AG04450 (cell line): ENCODE results near the gene ENOX1. TPM values are rescaled to one million over a fixed set of nuclear protein-coding genes. Genes with fewer than 3 reads are reported as not detected.
"Not testable (repeated sequence)": the region's sequence is repeated elsewhere in the genome, so short reads cannot be mapped to it uniquely, and the experiment has no call there.

Source experiments
- CTCF ChIA-PET: fragments of 300-600, 350-600 bp; formaldehyde crosslinking; extraction: SDS; loops from one replicate; lab custom pipeline; 2022; ENCODE audit warnings: antibody characterized with exemption, inconsistent platforms; lab: Charles Lee
- POLR2A ChIA-PET: fragments of 350-600 bp; formaldehyde crosslinking; extraction: SDS; loops from one replicate; lab custom pipeline; 2021; ENCODE audit warnings: antibody characterized with exemption, inconsistent platforms; lab: Yijun Ruan, JAX
- DNase-seq: peaks from one replicate; pipeline ENCODE4 v3.0.0-alpha.2; 2011; ENCODE audit warnings: low read depth, low spot score
- H3K27ac ChIP-seq: one replicate; pipeline ENCODE4 v1.5.1; 2012; ENCODE audit warnings: low read depth, low read length, control low read depth
- H3K27me3 ChIP-seq: one replicate; pipeline ENCODE4 v1.6.0; 2012; ENCODE audit warnings: low read length; ENCODE audit not compliant: control insufficient read depth, insufficient read depth
- H3K4me3 ChIP-seq: 2 replicates; pipeline ENCODE4 v1.5.1; 2011; ENCODE audit warnings: mild to moderate bottlenecking, low read depth, low read length, control low read depth
- H3K9me3 ChIP-seq: 2 replicates; pipeline ENCODE4 v1.5.1; 2012; ENCODE audit warnings: low read length; ENCODE audit not compliant: control insufficient read depth, insufficient read depth
- CTCF ChIP-seq: IDR thresholded peaks from 2 replicates; pipeline ENCODE4 v1.5.1; 2011; ENCODE audit warnings: low read depth, low read length, control low read depth, inconsistent platforms
- polyA minus RNA-seq: library from RNA; depleted of rRNA, polyadenylated mRNA; stranded (reverse); fragments of >200 nt; gene quantifications from 2 replicates; pipeline ENCODE4 v1.2.3, GENCODE V29; 2011; rRNA and poly(A)+ RNA removed
- polyA plus RNA-seq: library from polyadenylated mRNA; depleted of rRNA; stranded (reverse); fragments of >200 nt; gene quantifications from 2 replicates; pipeline ENCODE4 v1.2.3, GENCODE V29; 2011; rRNA removed

The ENOX1 gene
- polyA plus RNA-seq (3.3 and 3.9 TPM in 2 replicates), polyA minus RNA-seq (3.1 and 3.5 TPM in 2 replicates)

- Histone ChIP-seq H3K4me3 (peak within 1 kb of the TSS; percentile 72), H3K27ac (no peak within 1 kb of the TSS), H3K27me3 (no peaks in the 10 kb centered on the region), H3K9me3 (no peaks in the 10 kb centered on the region)
- POLR2A ChIA-PET: no interaction called here
- TF ChIP-seq CTCF: 0 out of 2 replicates have a peak, but pooled peaks have one; percentile 17
- CTCF ChIA-PET: interaction anchor here (0.6 kb wide), 1 partner anchor 45 kb away, joined by 3 read pairs; no protein-coding TSS in a partner anchor
- DNase-seq: peak; percentile 49
These were observed at the start of gene ENOX1 for GRCh38 chr13:43786766-43787517. ENOX1 (minus strand) TSS chr13:43786972.

- Histone ChIP-seq H3K4me3 (no peak overlapping the region), H3K27ac (no peak overlapping the region), H3K27me3 (no peaks in the 10 kb centered on the region), H3K9me3 (no peaks in the 10 kb centered on the region)
- no peak for TF ChIP-seq CTCF
- no peak for DNase-seq
- ChIA-PET CTCF (no interaction called here), POLR2A (no interaction called here)
These were observed 48.9 kb upstream of the ENOX1 start for GRCh38 chr13:43835701-43836100.

- no peak for DNase-seq
- Histone ChIP-seq H3K4me3 (no peak overlapping the region), H3K27me3 (no peaks in the 10 kb centered on the region), H3K27ac (no peak overlapping the region), H3K9me3 (no peaks in the 10 kb centered on the region)
- ChIA-PET POLR2A (no interaction called here), CTCF (interaction anchor here (1.5 kb wide), 1 partner anchor 43 kb away, joined by 4 read pairs; no protein-coding TSS in a partner anchor)
- TF ChIP-seq CTCF: no peak
These were observed 44.3 kb upstream of the ENOX1 start for GRCh38 chr13:43831088-43831487.

GRCh38 chr13:43830497-43830881 lies 43.7 kb upstream of the ENOX1 start:
- peak overlapping the region; percentile 77 for H3K27ac ChIP-seq
- TF ChIP-seq CTCF: no peak
- POLR2A ChIA-PET: no interaction called here

GRCh38 chr13:43824656-43825055 lies 37.9 kb upstream of the ENOX1 start:
- DNase-seq, CTCF ChIA-PET, H3K27me3 ChIP-seq, H3K9me3 ChIP-seq, POLR2A ChIA-PET, H3K4me3 ChIP-seq, H3K27ac ChIP-seq: not testable (repeated sequence)

More at GRCh38 chr13:43830497-43830881, 43.7 kb upstream of the ENOX1 start:
- peak; percentile 45 for DNase-seq
- no peak overlapping the region for H3K4me3 ChIP-seq
- H3K27me3 ChIP-seq: no peaks in the 10 kb centered on the region
- CTCF ChIA-PET: no interaction called here
- no peaks in the 10 kb centered on the region for H3K9me3 ChIP-seq
